H9 (cell line): ENCODE results near the gene TMEM229B. TPM values are rescaled to one million over a fixed set of nuclear protein-coding genes. Genes with fewer than 3 reads are reported as not detected.

ENCODE experiments used
- DNase-seq: peaks from one replicate; pipeline ENCODE4 v3.0.0-alpha.2; 2017
- H2AFZ ChIP-seq: one replicate; pipeline ENCODE4 v1.6.1; 2013; ENCODE audit warnings: mild to moderate bottlenecking, low read length, control low read depth, moderate library complexity
- H2AK5ac ChIP-seq: 2 replicates; pipeline ENCODE4 v1.6.1; 2013; ENCODE audit warnings: low read length, control low read depth, mixed read lengths; ENCODE audit not compliant: insufficient read length
- H2BK120ac ChIP-seq: one replicate; pipeline ENCODE4 v1.6.1; 2013; ENCODE audit warnings: low read depth, mild to moderate bottlenecking, low read length, control low read depth, inconsistent platforms; ENCODE audit not compliant: poor library complexity, severe bottlenecking
- H2BK12ac ChIP-seq: 2 replicates; pipeline ENCODE4 v1.6.1; 2013; ENCODE audit warnings: low read length, control low read depth, mixed read lengths, low read depth; ENCODE audit not compliant: insufficient read length
- H2BK15ac ChIP-seq: 2 replicates; pipeline ENCODE4 v1.6.1; 2013; ENCODE audit warnings: low read depth, low read length, control low read depth
- H2BK20ac ChIP-seq: one replicate; pipeline ENCODE4 v1.6.1; 2013; ENCODE audit warnings: low read depth, mild to moderate bottlenecking, low read length, control low read depth, inconsistent platforms; ENCODE audit not compliant: poor library complexity, severe bottlenecking
- H2BK5ac ChIP-seq: 2 replicates; pipeline ENCODE4 v1.6.1; 2013; ENCODE audit warnings: low read length, control low read depth, mixed read lengths; ENCODE audit not compliant: insufficient read length
- H3K14ac ChIP-seq: 2 replicates; pipeline ENCODE4 v1.6.1; 2013; ENCODE audit warnings: low read length, control low read depth; ENCODE audit not compliant: insufficient read depth
- H3K18ac ChIP-seq: 2 replicates; pipeline ENCODE4 v1.6.1; 2013; ENCODE audit warnings: low read depth, mild to moderate bottlenecking, mixed read lengths, low read length, control low read depth; ENCODE audit not compliant: insufficient read length
- H3K23ac ChIP-seq: 2 replicates; pipeline ENCODE4 v1.6.1; 2013; ENCODE audit warnings: low read length, control low read depth, mixed read lengths, low read depth; ENCODE audit not compliant: insufficient read length
- H3K23me2 ChIP-seq: 2 replicates; pipeline ENCODE4 v1.6.1; 2013; ENCODE audit warnings: low read depth, mild to moderate bottlenecking, mixed read lengths, low read length, control low read depth; ENCODE audit not compliant: insufficient read length, poor library complexity, severe bottlenecking
- H3K27ac ChIP-seq: 2 replicates; pipeline ENCODE4 v1.5.1; 2013; ENCODE audit warnings: low read length, control low read depth, mixed read lengths, low read depth; ENCODE audit not compliant: insufficient read length
- H3K27me3 ChIP-seq: 2 replicates; pipeline ENCODE4 v1.6.1; 2013; ENCODE audit warnings: low read length, control low read depth, inconsistent platforms; ENCODE audit not compliant: insufficient read depth
- H3K4ac ChIP-seq: 2 replicates; pipeline ENCODE4 v1.6.1; 2013; ENCODE audit warnings: low read depth, mild to moderate bottlenecking, control low read depth, inconsistent platforms, low read length, moderate library complexity
- H3K4me1 ChIP-seq: 2 replicates; pipeline ENCODE4 v1.6.1; 2013; ENCODE audit warnings: low read length, control low read depth, inconsistent platforms; ENCODE audit not compliant: insufficient read depth
- H3K4me2 ChIP-seq: 2 replicates; pipeline ENCODE4 v1.6.1; 2013; ENCODE audit warnings: low read length, control low read depth, mixed read lengths; ENCODE audit not compliant: insufficient read length, insufficient read depth
- H3K56ac ChIP-seq: 2 replicates; pipeline ENCODE4 v1.6.1; 2013; ENCODE audit warnings: low read depth, mild to moderate bottlenecking, mixed read lengths, low read length, control low read depth; ENCODE audit not compliant: insufficient read length
- H3K79me1 ChIP-seq: 2 replicates; pipeline ENCODE4 v1.6.1; 2013; ENCODE audit warnings: low read depth, mild to moderate bottlenecking, moderate library complexity, low read length, control low read depth, inconsistent platforms; ENCODE audit not compliant: insufficient read depth, poor library complexity, severe bottlenecking
- H3K79me2 ChIP-seq: 2 replicates; pipeline ENCODE4 v1.6.1; 2013; ENCODE audit warnings: low read length, control low read depth, inconsistent platforms; ENCODE audit not compliant: insufficient read depth
- H3K9ac ChIP-seq: 2 replicates; pipeline ENCODE4 v1.6.1; 2013; ENCODE audit warnings: low read length, control low read depth, mixed read lengths; ENCODE audit not compliant: insufficient read length; ENCODE audit errors: extremely low read depth
- H3K9me3 ChIP-seq: one replicate; pipeline ENCODE4 v1.6.1; 2013; ENCODE audit warnings: low read depth, low read length, inconsistent platforms; ENCODE audit not compliant: control insufficient read depth
- H3T11ph ChIP-seq: one replicate; pipeline ENCODE4 v1.6.1; 2013; ENCODE audit warnings: mild to moderate bottlenecking, low read length, control low read depth, inconsistent platforms
- H4K20me1 ChIP-seq: one replicate; pipeline ENCODE4 v1.6.1; 2013; ENCODE audit not compliant: control insufficient read depth, insufficient read length, insufficient read depth
- H4K5ac ChIP-seq: 2 replicates; pipeline ENCODE4 v1.6.1; 2013; ENCODE audit warnings: low read depth, mild to moderate bottlenecking, mixed read lengths, low read length, control low read depth; ENCODE audit not compliant: insufficient read length
- H4K8ac ChIP-seq: replicated peaks from 2 replicates; pipeline ENCODE4 v1.6.1; 2013; ENCODE audit warnings: low read length, control low read depth, mixed read lengths, low read depth; ENCODE audit not compliant: insufficient read length
- H4K91ac ChIP-seq: 2 replicates; pipeline ENCODE4 v1.6.1; 2013; ENCODE audit warnings: low read depth, mild to moderate bottlenecking, moderate library complexity, mixed read lengths, low read length, control low read depth; ENCODE audit not compliant: insufficient read length
- H3K27ac Mint-ChIP-seq, 3 experiments: 2 replicates in 2 of 3; 3 replicates in 1 of 3; pipeline ENCODE4 v1.8.0; 2020 to 2021; ENCODE audit warnings: mixed read lengths in 3 of 3, mild to moderate bottlenecking in 1 of 3, moderate library complexity in 1 of 3
- H3K27me3 Mint-ChIP-seq: 2 replicates; pipeline ENCODE4 v1.8.0; 2021; ENCODE audit warnings: low read depth, mild to moderate bottlenecking, moderate library complexity, mixed read lengths
- H3K36me3 Mint-ChIP-seq, 3 experiments: 2 replicates in 2 of 3; 3 replicates in 1 of 3; pipeline ENCODE4 v1.8.0; 2020 to 2021; ENCODE audit warnings: low read depth in 3 of 3, mixed read lengths in 3 of 3; ENCODE audit not compliant: insufficient read depth in 1 of 3
- H3K4me1 Mint-ChIP-seq, 2 experiments: 2 replicates each; pipeline ENCODE4 v1.8.0; 2020; ENCODE audit warnings: mixed read lengths in 2 of 2
- H3K4me3 Mint-ChIP-seq, 2 experiments: 2 replicates in 1 of 2; 3 replicates in 1 of 2; pipeline ENCODE4 v1.8.0; 2020 to 2021; ENCODE audit warnings: mild to moderate bottlenecking in 2 of 2, mixed read lengths in 2 of 2, moderate library complexity in 1 of 2
- H3K9me3 Mint-ChIP-seq, 2 experiments: 2 replicates in 1 of 2; 3 replicates in 1 of 2; pipeline ENCODE4 v1.8.0; 2020; ENCODE audit warnings: mild to moderate bottlenecking in 2 of 2, mixed read lengths in 2 of 2, moderate library complexity in 1 of 2
- WGBS: extraction: QIAGEN DNeasy Blood & Tissue Kit; methylation state at CpG from one replicate; pipeline ENCODE4 v1.1.7; 2013; ENCODE audit warnings: missing lambda C conversion rate, low lambda C conversion rate, mixed read lengths; ENCODE audit not compliant: insufficient read length; ENCODE audit errors: extremely low coverage; 5-methylcytosine and 5-hydroxymethylcytosine counted together
- total RNA-seq: library from RNA; stranded (reverse); gene quantifications from 2 replicates; pipeline ENCODE4 v1.2.1, GENCODE V29; 2021
- TF ChIP-seq, protein P1 (sequence below): fragments of 200-600 bp; sonication (generic); conservative IDR thresholded peaks from 3 replicates; pipeline ENCODE4 v1.8.0; 2021; ENCODE audit warnings: antibody characterized with exemption, mild to moderate bottlenecking

Gene TMEM229B
- total RNA-seq, 1 experiment from 2014 or later: 0.24 TPM

GRCh38 chr14:67478800-67479084 is 9.8 kb downstream of the TMEM229B start:
- Histone ChIP-seq H4K8ac (no peak overlapping the region), H3K27ac (no peak overlapping the region), H2AFZ (no peak overlapping the region), H3K4ac (no peak overlapping the region), H2BK5ac (no peak overlapping the region), H3K79me2 (no peaks in the 10 kb centered on the region), H2BK20ac (no peak overlapping the region), H3K27me3 (no peaks in the 10 kb centered on the region), H3K79me1 (no peaks in the 10 kb centered on the region), H3K56ac (no peak overlapping the region), H2BK12ac (no peak overlapping the region), H3K14ac (no peak overlapping the region), H2BK15ac (no peak overlapping the region), H3K23ac (no peak overlapping the region), H2AK5ac (no peak overlapping the region), H3K18ac (no peak overlapping the region), H3K9me3 (no peaks in the 10 kb centered on the region), H3T11ph (no peak overlapping the region), H2BK120ac (no peak overlapping the region), H3K23me2 (no peaks in the 10 kb centered on the region), H4K91ac (no peak overlapping the region), H4K20me1 (no peaks in the 10 kb centered on the region), H3K4me2 (no peak overlapping the region), H3K9ac (no peak overlapping the region), H4K5ac (no peak overlapping the region), H3K4me1 (no peaks in the 10 kb centered on the region)
- DNase-seq: no peak
- Mint-ChIP-seq H3K4me3 (no peak overlapping the region), H3K4me1 (peaks cover 0 to 10% of the 10 kb centered on the region in 2 experiments; a peak in 2 of 4 replicates), H3K27ac (peak overlapping the region in 1 of 3 experiments; percentile 92; a peak in 1 of 7 replicates), H3K9me3 (no peaks in the 10 kb centered on the region), H3K36me3 (no peaks in the 10 kb centered on the region), H3K27me3 (no peaks in the 10 kb centered on the region; the same call in 1 of the 2 replicates)
- no CpG with 5 or more reads among the region's 2 CpGs for WGBS
- TF ChIP-seq, protein P1, sequence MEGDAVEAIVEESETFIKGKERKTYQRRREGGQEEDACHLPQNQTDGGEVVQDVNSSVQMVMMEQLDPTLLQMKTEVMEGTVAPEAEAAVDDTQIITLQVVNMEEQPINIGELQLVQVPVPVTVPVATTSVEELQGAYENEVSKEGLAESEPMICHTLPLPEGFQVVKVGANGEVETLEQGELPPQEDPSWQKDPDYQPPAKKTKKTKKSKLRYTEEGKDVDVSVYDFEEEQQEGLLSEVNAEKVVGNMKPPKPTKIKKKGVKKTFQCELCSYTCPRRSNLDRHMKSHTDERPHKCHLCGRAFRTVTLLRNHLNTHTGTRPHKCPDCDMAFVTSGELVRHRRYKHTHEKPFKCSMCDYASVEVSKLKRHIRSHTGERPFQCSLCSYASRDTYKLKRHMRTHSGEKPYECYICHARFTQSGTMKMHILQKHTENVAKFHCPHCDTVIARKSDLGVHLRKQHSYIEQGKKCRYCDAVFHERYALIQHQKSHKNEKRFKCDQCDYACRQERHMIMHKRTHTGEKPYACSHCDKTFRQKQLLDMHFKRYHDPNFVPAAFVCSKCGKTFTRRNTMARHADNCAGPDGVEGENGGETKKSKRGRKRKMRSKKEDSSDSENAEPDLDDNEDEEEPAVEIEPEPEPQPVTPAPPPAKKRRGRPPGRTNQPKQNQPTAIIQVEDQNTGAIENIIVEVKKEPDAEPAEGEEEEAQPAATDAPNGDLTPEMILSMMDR: no peak
